Neutrophil (primary cell): ENCODE results near the gene PIK3R5.

Source experiments
- H3K27ac ChIP-seq: fragments of 200-600 bp; sonication (generic); 2 replicates; pipeline ENCODE4 v1.5.1; 2016; ENCODE audit warnings: mild to moderate bottlenecking, moderate library complexity
- H3K27me3 ChIP-seq: fragments of 200-600 bp; sonication (generic); 2 replicates; pipeline ENCODE4 v1.6.0; 2016; ENCODE audit warnings: mild to moderate bottlenecking
- H3K36me3 ChIP-seq: fragments of 200-600 bp; sonication (generic); 2 replicates; pipeline ENCODE4 v1.5.1; 2017
- H3K4me1 ChIP-seq, 2 experiments: fragments of 200-600 bp in 1 of 2; sonication (generic) in 1 of 2; 1 replicate in 1 of 2; 2 replicates in 1 of 2; pipeline versions ENCODE4 v1.5.1 to v1.6.1; 2013 to 2016; ENCODE audit warnings: low read depth in 1 of 2, low read length in 1 of 2, mild to moderate bottlenecking in 1 of 2, moderate library complexity in 1 of 2; ENCODE audit not compliant: control insufficient read depth in 1 of 2, insufficient read depth in 1 of 2
- H3K4me3 ChIP-seq, 2 experiments: fragments of 200-600 bp in 1 of 2; sonication (generic) in 1 of 2; 1 replicate in 1 of 2; 2 replicates in 1 of 2; pipeline ENCODE4 v1.5.1; 2013 to 2016; ENCODE audit warnings: low read depth in 1 of 2, low read length in 1 of 2, mild to moderate bottlenecking in 1 of 2, moderate library complexity in 1 of 2
- H3K9me3 ChIP-seq: fragments of 200-600 bp; sonication (generic); 2 replicates; pipeline ENCODE4 v1.5.1; 2016
- CTCF ChIP-seq: fragments of 200-600 bp; sonication (generic); IDR thresholded peaks from 2 replicates; pipeline ENCODE4 v1.5.1; 2016; ENCODE audit warnings: antibody characterized with exemption

PIK3R5 gene

GRCh38 chr17:8909586-8910270 is 55.8 kb downstream of the PIK3R5 start:
- peaks cover 94% of the 10 kb centered on the region for H3K36me3 ChIP-seq

DNA sequence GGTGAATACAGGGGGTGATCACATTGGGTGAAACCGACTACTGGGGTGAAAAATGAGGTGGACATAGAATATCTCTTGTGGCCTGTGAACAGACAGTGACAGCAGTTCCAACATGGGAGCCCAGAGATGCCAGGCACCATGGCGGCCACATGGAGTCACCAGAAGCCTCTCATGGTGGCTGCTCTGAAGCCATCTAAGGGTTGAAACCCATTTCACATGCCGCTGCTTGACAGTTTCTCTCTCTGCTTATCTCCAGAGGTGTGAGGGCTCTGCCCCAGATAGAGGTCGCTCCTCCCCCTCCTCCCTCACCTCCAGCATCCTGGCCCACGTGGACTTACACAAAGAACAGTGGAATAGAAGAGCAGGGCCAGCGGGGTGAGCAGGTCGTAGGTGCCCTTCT is 60.2 kb downstream of the PIK3R5 start:
- peaks cover 100% of the 10 kb centered on the region for H3K36me3 ChIP-seq
- no peaks in the 10 kb centered on the region for H3K4me1 ChIP-seq
- H3K27ac ChIP-seq, result peak overlapping the region; percentile 49
- H3K9me3 ChIP-seq, result no peaks in the 10 kb centered on the region
- H3K4me3 ChIP-seq, result no peak overlapping the region
- TF ChIP-seq CTCF, result no peak
- H3K27me3 ChIP-seq, result no peaks in the 10 kb centered on the region

More at GRCh38 chr17:8909586-8910270, 55.8 kb downstream of the PIK3R5 start:
- Histone ChIP-seq H3K27ac (peak overlapping the region; percentile 44), H3K9me3 (no peaks in the 10 kb centered on the region), H3K4me3 (no peak overlapping the region), H3K27me3 (no peaks in the 10 kb centered on the region), H3K4me1 (peaks cover 0 to 4% of the 10 kb centered on the region in 2 experiments)
- no peak for TF ChIP-seq CTCF

- peaks cover 100% of the 10 kb centered on the region for H3K36me3 ChIP-seq
- no peak overlapping the region for H3K4me3 ChIP-seq
- H3K9me3 ChIP-seq, result no peaks in the 10 kb centered on the region
- no peaks in the 10 kb centered on the region for H3K4me1 ChIP-seq
- TF ChIP-seq CTCF, result no peak
- H3K27ac ChIP-seq, result peak overlapping the region; percentile 49
- H3K27me3 ChIP-seq, result no peaks in the 10 kb centered on the region
These were observed 60.8 kb downstream of the PIK3R5 start for GRCh38 chr17:8904686-8905085.

DNA sequence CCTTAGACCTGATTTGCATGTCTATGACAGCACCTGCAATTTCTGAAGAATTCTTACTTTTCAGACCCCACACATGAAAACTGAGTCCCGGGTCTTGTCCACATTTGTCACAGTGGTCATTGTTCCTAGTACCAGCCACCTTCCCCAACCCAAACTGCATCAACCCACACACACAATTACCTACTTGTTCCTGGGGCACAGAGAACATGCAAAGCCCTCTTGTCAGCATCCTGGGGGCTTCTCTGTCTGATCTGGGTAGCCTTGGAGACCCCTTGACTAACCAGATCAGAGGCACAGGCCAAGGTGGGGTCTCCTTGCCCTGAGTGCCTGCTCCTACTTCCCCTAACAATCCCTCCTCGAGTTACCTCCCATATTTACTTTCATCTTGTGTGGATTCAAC is 61.3 kb downstream of the PIK3R5 start:
- H3K27ac ChIP-seq, result peak overlapping the region; percentile 49
- no peak for TF ChIP-seq CTCF
- peaks cover 100% of the 10 kb centered on the region for H3K36me3 ChIP-seq
- no peaks in the 10 kb centered on the region for H3K9me3 ChIP-seq
- H3K27me3 ChIP-seq, result no peaks in the 10 kb centered on the region
- no peak overlapping the region for H3K4me3 ChIP-seq
- H3K4me1 ChIP-seq, result peaks cover 4% of the 10 kb centered on the region in 2 experiments

- Histone ChIP-seq H3K4me1 (peaks cover 29 to 32% of the 10 kb centered on the region in 2 experiments), H3K4me3 (no peak overlapping the region), H3K36me3 (peaks cover 100% of the 10 kb centered on the region)
These were observed 64.6 kb downstream of the PIK3R5 start for GRCh38 chr17:8900626-8901585.

More at GRCh38 chr17:8900626-8901585, 64.6 kb downstream of the PIK3R5 start:
- H3K27ac ChIP-seq, result peak overlapping the region; percentile 74
- no peaks in the 10 kb centered on the region for H3K9me3 ChIP-seq
- H3K27me3 ChIP-seq, result no peaks in the 10 kb centered on the region
- TF ChIP-seq CTCF, result no peak
